CD14-positive monocyte (primary cell): Measurements from ENCODE around the gene ATXN1. TPM values are rescaled to one million over a fixed set of nuclear protein-coding genes. Genes with fewer than 3 reads are reported as not detected.
A peak's percentile ranks its signal among the peaks of the same experiment; 100 is the strongest.

ENCODE experiments used
- DNase-seq, 3 donors: peaks; one replicate each; pipeline ENCODE4 v3.0.0-alpha.2; 2011 to 2022
- H2AFZ ChIP-seq: 2 replicates; pipeline ENCODE4 v1.6.0; 2012; ENCODE audit warnings: mild to moderate bottlenecking, low read depth, low read length, inconsistent platforms; ENCODE audit not compliant: insufficient read depth, poor library complexity, severe bottlenecking
- H3K27ac ChIP-seq, 2 donors: 1 replicate in 1 of 2; 2 replicates in 1 of 2; pipeline ENCODE4 v1.5.1; 2012 to 2013; ENCODE audit warnings: low read length in 2 of 2, control low read depth in 1 of 2, inconsistent platforms in 1 of 2, low read depth in 1 of 2, mild to moderate bottlenecking in 1 of 2
- H3K27me3 ChIP-seq, 2 donors: one replicate each; pipeline versions ENCODE4 v1.6.0 to v1.6.1; 2011 to 2013; ENCODE audit warnings: low read length in 2 of 2; ENCODE audit not compliant: control insufficient read depth in 2 of 2, insufficient read depth in 2 of 2
- H3K36me3 ChIP-seq, 2 donors: replicated peaks in 1 of 2; 1 replicate in 1 of 2; 2 replicates in 1 of 2; pipeline versions ENCODE4 v1.5.1 to v1.6.1; 2012 to 2013; ENCODE audit warnings: low read length in 2 of 2, control low read depth in 1 of 2, inconsistent platforms in 1 of 2, mild to moderate bottlenecking in 1 of 2; ENCODE audit not compliant: insufficient read depth in 2 of 2, control insufficient read depth in 1 of 2
- H3K4me1 ChIP-seq, 2 donors: 1 replicate in 1 of 2; 2 replicates in 1 of 2; pipeline versions ENCODE4 v1.5.1 to v1.6.1; 2012 to 2013; ENCODE audit warnings: low read length in 2 of 2, control low read depth in 1 of 2, inconsistent platforms in 1 of 2, mild to moderate bottlenecking in 1 of 2, moderate library complexity in 1 of 2; ENCODE audit not compliant: insufficient read depth in 2 of 2, control insufficient read depth in 1 of 2
- H3K4me2 ChIP-seq: replicated peaks from 2 replicates; pipeline ENCODE3; 2012; ENCODE audit warnings: low read length, moderate library complexity, mild to moderate bottlenecking; ENCODE audit not compliant: poor library complexity, severe bottlenecking; ENCODE audit errors: extremely low read depth
- H3K4me3 ChIP-seq, 3 experiments: fragments of 200-600 bp in 1 of 3; sonication (generic) in 1 of 3; replicated peaks in 1 of 3; 1 replicate in 2 of 3; 2 replicates in 1 of 3; pipeline ENCODE4 v1.5.1; 2011 to 2013; ENCODE audit warnings: low read length in 3 of 3, mild to moderate bottlenecking in 3 of 3, control low read depth in 2 of 3, low read depth in 2 of 3, inconsistent platforms in 1 of 3, moderate library complexity in 1 of 3
- H3K79me2 ChIP-seq: 2 replicates; pipeline ENCODE4 v1.6.0; 2012; ENCODE audit warnings: mild to moderate bottlenecking, control low read depth, inconsistent platforms, low read length, moderate library complexity; ENCODE audit not compliant: insufficient read depth
- H3K9ac ChIP-seq: 2 replicates; pipeline ENCODE4 v1.6.0; 2017; ENCODE audit warnings: low read length, mild to moderate bottlenecking; ENCODE audit not compliant: insufficient read depth, poor library complexity, severe bottlenecking
- H3K9me3 ChIP-seq, 2 donors: replicated peaks in 1 of 2; 1 replicate in 1 of 2; 2 replicates in 1 of 2; pipeline versions ENCODE4 v1.5.1 to v1.6.1; 2012 to 2013; ENCODE audit warnings: low read length in 2 of 2, control low read depth in 1 of 2; ENCODE audit not compliant: control insufficient read depth in 1 of 2, insufficient read depth in 1 of 2
- H4K20me1 ChIP-seq: 2 replicates; pipeline ENCODE4 v1.6.0; 2012; ENCODE audit warnings: mild to moderate bottlenecking, low read length, control low read depth, moderate library complexity; ENCODE audit not compliant: insufficient read depth
- H3K27ac Mint-ChIP-seq, 7 donors: one replicate each; pipeline ENCODE4 v1.8.0; 2020; ENCODE audit warnings: mild to moderate bottlenecking in 7 of 7, mixed read lengths in 7 of 7, moderate library complexity in 6 of 7, inconsistent platforms in 2 of 7
- H3K27me3 Mint-ChIP-seq, 3 donors: one replicate each; pipeline ENCODE4 v1.8.0; 2021 to 2022; ENCODE audit warnings: low read depth in 3 of 3, mild to moderate bottlenecking in 3 of 3, mixed read lengths in 3 of 3, moderate library complexity in 3 of 3, inconsistent platforms in 1 of 3
- H3K36me3 Mint-ChIP-seq, 2 donors: one replicate each; pipeline ENCODE4 v1.8.0; 2020; ENCODE audit warnings: mixed read lengths in 2 of 2, inconsistent platforms in 1 of 2, mild to moderate bottlenecking in 1 of 2
- H3K4me1 Mint-ChIP-seq: one replicate; pipeline ENCODE4 v1.8.0; 2020; ENCODE audit warnings: mild to moderate bottlenecking, mixed read lengths
- H3K4me3 Mint-ChIP-seq, 2 donors: one replicate each; pipeline ENCODE4 v1.8.0; 2020; ENCODE audit warnings: mild to moderate bottlenecking in 2 of 2, mixed read lengths in 2 of 2, moderate library complexity in 1 of 2
- H3K9me3 Mint-ChIP-seq, 7 donors: one replicate each; pipeline ENCODE4 v1.8.0; 2020 to 2022; ENCODE audit warnings: mixed read lengths in 7 of 7, mild to moderate bottlenecking in 6 of 7, moderate library complexity in 6 of 7, inconsistent platforms in 2 of 7
- WGBS: methylation state at CpG from one replicate; pipeline ENCODE4 v1.1.5; 2013; ENCODE audit warnings: missing lambda C conversion rate; ENCODE audit not compliant: insufficient coverage; 5-methylcytosine and 5-hydroxymethylcytosine counted together
- intact Hi-C, 2 donors: fragments of 100-400 bp; cut with micrococcal nuclease; formaldehyde crosslinking; loops; one replicate each; pipeline versions ENCODE4 v1.15.0 to v1.15.1; 2023
- polyA plus RNA-seq, 3 donors: library from polyadenylated mRNA; depleted of rRNA in 1 of 3; unstranded in 2 of 3; stranded (reverse) in 1 of 3; fragments of 300-500 nt in 2 of 3; fragments of >200 nt in 1 of 3; fragmentation: Illumina TruSeq in 2 of 3; gene quantifications; 1 replicate in 2 of 3; 2 replicates in 1 of 3; pipeline ENCODE4 v1.2.3, GENCODE V29; 2012 to 2021
- TF ChIP-seq, protein P1 (sequence below): fragments of 200-600 bp; IDR thresholded peaks from one replicate; pipeline ENCODE4 v1.8.0; 2022; ENCODE audit warnings: antibody characterized with exemption, mild to moderate bottlenecking

Gene ATXN1
- polyA plus RNA-seq, 3 donors: 8.8 to 19.1 (median 10.9) TPM

DNA sequence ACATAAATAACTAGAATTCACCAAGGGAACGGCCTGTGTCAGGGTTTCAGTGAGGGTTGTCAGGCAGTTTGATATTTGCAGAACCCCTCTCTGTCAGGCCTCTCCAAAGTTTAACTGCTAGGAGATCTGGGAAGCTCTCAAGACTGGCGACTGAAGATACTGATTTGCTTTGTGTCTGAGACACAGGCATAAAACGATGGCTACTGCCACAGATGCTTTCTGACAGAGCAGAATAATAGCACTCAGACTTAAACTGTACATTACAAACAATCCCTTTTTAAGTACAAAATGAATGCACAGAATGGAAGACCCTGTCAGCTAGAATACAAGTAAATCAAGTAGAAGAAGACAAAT is 7.2 kb upstream of the ATXN1 start:
- H3K4me1 ChIP-seq: peaks cover 29 to 31% of the 10 kb centered on the region in 2 donors
- 92% methylated on average over 2 of the region's 3 CpGs for WGBS
- no peaks in the 10 kb centered on the region for H3K9me3 Mint-ChIP-seq
- peak overlapping the region in 3 of 7 donors; percentile 33 to 54 (median 47) for H3K27ac Mint-ChIP-seq
- no peaks in the 10 kb centered on the region for H3K79me2 ChIP-seq
- H3K36me3 ChIP-seq: no peaks in the 10 kb centered on the region
- H3K9me3 ChIP-seq: no peaks in the 10 kb centered on the region
- H3K4me3 Mint-ChIP-seq: no peak overlapping the region
- no peaks in the 10 kb centered on the region for H3K27me3 ChIP-seq
- H4K20me1 ChIP-seq: no peaks in the 10 kb centered on the region
- no peak for DNase-seq
- H3K27me3 Mint-ChIP-seq: peaks cover 0 to 2% (median 0%) of the 10 kb centered on the region in 3 donors
- TF ChIP-seq, protein P1, sequence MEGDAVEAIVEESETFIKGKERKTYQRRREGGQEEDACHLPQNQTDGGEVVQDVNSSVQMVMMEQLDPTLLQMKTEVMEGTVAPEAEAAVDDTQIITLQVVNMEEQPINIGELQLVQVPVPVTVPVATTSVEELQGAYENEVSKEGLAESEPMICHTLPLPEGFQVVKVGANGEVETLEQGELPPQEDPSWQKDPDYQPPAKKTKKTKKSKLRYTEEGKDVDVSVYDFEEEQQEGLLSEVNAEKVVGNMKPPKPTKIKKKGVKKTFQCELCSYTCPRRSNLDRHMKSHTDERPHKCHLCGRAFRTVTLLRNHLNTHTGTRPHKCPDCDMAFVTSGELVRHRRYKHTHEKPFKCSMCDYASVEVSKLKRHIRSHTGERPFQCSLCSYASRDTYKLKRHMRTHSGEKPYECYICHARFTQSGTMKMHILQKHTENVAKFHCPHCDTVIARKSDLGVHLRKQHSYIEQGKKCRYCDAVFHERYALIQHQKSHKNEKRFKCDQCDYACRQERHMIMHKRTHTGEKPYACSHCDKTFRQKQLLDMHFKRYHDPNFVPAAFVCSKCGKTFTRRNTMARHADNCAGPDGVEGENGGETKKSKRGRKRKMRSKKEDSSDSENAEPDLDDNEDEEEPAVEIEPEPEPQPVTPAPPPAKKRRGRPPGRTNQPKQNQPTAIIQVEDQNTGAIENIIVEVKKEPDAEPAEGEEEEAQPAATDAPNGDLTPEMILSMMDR: no peak
- no peak overlapping the region for H3K9ac ChIP-seq
- no peak overlapping the region for H3K4me2 ChIP-seq
- peaks cover 43% of the 10 kb centered on the region for H3K4me1 Mint-ChIP-seq
- no peak overlapping the region for H3K4me3 ChIP-seq
- intact Hi-C loops: loop anchor here (5.0 to 10.0 kb wide), 4 partner anchors 84 to 264 kb away; no protein-coding TSS in a partner anchor
- H2AFZ ChIP-seq: no peak overlapping the region
- no peak overlapping the region for H3K27ac ChIP-seq
- peaks cover 0 to 4% of the 10 kb centered on the region in 2 donors for H3K36me3 Mint-ChIP-seq

DNA sequence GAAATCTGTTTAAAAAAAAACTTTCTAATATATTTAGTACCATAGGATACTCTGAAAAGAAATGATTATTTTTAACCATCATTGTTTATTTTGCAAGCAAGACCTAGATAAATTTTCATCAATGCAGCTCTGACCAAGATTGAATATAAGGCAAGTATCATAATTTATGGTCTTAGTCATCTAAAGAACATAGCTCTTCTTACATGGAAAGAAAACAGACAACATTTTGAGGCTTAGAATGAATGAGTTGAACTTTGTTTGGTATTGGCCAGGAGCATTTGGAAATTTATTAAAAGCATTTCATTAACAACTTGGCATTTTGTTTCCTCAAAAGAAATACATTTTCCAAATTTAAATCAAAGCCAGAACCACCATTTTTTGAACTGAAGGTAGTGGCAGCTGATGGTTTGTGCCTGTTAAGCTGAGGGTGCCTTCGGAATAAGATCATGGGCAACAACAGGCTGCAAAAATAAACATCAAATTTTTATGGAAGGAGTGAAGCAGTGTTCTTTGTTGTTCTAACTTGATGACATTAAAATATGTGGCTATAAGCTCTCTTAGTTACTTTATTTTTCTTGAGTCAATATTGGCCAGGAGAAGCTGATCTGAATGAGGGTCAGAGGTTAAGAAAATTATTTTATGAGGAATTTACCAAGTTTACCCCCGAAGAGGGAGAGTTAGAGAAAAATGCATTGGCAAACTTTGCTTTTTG is 6.7 kb upstream of the ATXN1 start:
- Mint-ChIP-seq H3K27ac (peak overlapping the region in 2 of 7 donors; percentile 33 to 54), H3K27me3 (peaks cover 0 to 2% (median 0%) of the 10 kb centered on the region in 3 donors), H3K4me3 (no peak overlapping the region), H3K9me3 (no peaks in the 10 kb centered on the region), H3K4me1 (peaks cover 39% of the 10 kb centered on the region), H3K36me3 (peaks cover 0 to 2% of the 10 kb centered on the region in 2 donors)
- no peak overlapping the region for H3K4me2 ChIP-seq
- intact Hi-C loops: loop anchor here (5.0 to 10.0 kb wide), 4 partner anchors 83 to 263 kb away; no protein-coding TSS in a partner anchor
- no peak overlapping the region for H2AFZ ChIP-seq
- peaks cover 29 to 35% of the 10 kb centered on the region in 2 donors for H3K4me1 ChIP-seq
- WGBS: no CpG with 5 or more reads among the region's 2 CpGs
- no peak overlapping the region for H3K4me3 ChIP-seq
- no peaks in the 10 kb centered on the region for H3K9me3 ChIP-seq
- DNase-seq: no peak
- no peak overlapping the region for H3K27ac ChIP-seq
- H4K20me1 ChIP-seq: no peaks in the 10 kb centered on the region
- H3K36me3 ChIP-seq: no peaks in the 10 kb centered on the region
- TF ChIP-seq, protein P1: no peak
- H3K27me3 ChIP-seq: no peaks in the 10 kb centered on the region
- no peak overlapping the region for H3K9ac ChIP-seq
- H3K79me2 ChIP-seq: no peaks in the 10 kb centered on the region
